ENCODE results near the gene SPEM1. TPM values are rescaled to one million over a fixed set of nuclear protein-coding genes. Genes with fewer than 3 reads are reported as not detected.
A peak's percentile ranks its signal among the peaks of the same experiment; 100 is the strongest.

The SPEM1 gene
- total and polyA plus RNA-seq, 2 experiments from 2014 or later, result not detected

- peak; percentile 80 for DNase-seq (ENCODE audit: low spot score)
- H3K4me2 ChIP-seq, result peak overlapping the region; percentile 99
- no peaks in the 10 kb centered on the region for H3K9me2 ChIP-seq (replicated peaks; ENCODE audit: insufficient read depth)
- H3K27me3 ChIP-seq, result peaks cover 29% of the 10 kb centered on the region
- H3K4me1 ChIP-seq (ENCODE audit: insufficient read depth), result peaks cover 50% of the 10 kb centered on the region
- no peaks in the 10 kb centered on the region for H4K20me1 ChIP-seq (ENCODE audit: insufficient read depth, poor library complexity, severe bottlenecking)
- H2AFZ ChIP-seq, result peak overlapping the region; percentile 39
- no peak overlapping the region for H3K27ac ChIP-seq
- no peaks in the 10 kb centered on the region for H3K36me3 ChIP-seq (replicated peaks; ENCODE audit: insufficient read depth, low read depth)
- peaks cover 2% of the 10 kb centered on the region for H3K79me2 ChIP-seq
- peak overlapping the region; percentile 21 for H3K4me3 ChIP-seq
- TF ChIP-seq, protein P1, sequence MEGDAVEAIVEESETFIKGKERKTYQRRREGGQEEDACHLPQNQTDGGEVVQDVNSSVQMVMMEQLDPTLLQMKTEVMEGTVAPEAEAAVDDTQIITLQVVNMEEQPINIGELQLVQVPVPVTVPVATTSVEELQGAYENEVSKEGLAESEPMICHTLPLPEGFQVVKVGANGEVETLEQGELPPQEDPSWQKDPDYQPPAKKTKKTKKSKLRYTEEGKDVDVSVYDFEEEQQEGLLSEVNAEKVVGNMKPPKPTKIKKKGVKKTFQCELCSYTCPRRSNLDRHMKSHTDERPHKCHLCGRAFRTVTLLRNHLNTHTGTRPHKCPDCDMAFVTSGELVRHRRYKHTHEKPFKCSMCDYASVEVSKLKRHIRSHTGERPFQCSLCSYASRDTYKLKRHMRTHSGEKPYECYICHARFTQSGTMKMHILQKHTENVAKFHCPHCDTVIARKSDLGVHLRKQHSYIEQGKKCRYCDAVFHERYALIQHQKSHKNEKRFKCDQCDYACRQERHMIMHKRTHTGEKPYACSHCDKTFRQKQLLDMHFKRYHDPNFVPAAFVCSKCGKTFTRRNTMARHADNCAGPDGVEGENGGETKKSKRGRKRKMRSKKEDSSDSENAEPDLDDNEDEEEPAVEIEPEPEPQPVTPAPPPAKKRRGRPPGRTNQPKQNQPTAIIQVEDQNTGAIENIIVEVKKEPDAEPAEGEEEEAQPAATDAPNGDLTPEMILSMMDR (IDR thresholded peaks at IDR 0.05; ENCODE audit: poor library complexity), result no peak
- TF ChIP-seq EZH2 (IDR thresholded peaks at IDR 0.05; ENCODE audit: borderline replicate concordance), result no peak
- no peak for TF ChIP-seq EZH2phosphoT487 (IDR thresholded peaks at IDR 0.05; ENCODE audit: low read depth, severe bottlenecking, unreplicated experiment)
- H3K9me3 ChIP-seq (ENCODE audit: low read depth), result no peaks in the 10 kb centered on the region
- WGBS (ENCODE audit: low lambda C conversion rate, missing lambda C conversion rate), result 17% methylated on average over 25 of the region's 48 CpGs
Measured at GRCh38 chr17:7437950-7438614, 18.0 kb downstream of the SPEM1 start.

GRCh38 chr17:7438656-7439460, 18.7 kb downstream of the SPEM1 start:
- H3K27me3 ChIP-seq, result peaks cover 29% of the 10 kb centered on the region
- H3K4me3 ChIP-seq, result no peak overlapping the region

GRCh38 chr17:7439462-7440112, 19.5 kb downstream of the SPEM1 start, which contains the start of gene FGF11:
Gene FGF11, plus strand, starts transcription at chr17:7439512. Its CDS starts 109 bp downstream, at chr17:7439621.
- peak within 1 kb of the TSS; percentile 55 for H2AFZ ChIP-seq
- peaks cover 29% of the 10 kb centered on the region for H3K27me3 ChIP-seq

More at GRCh38 chr17:7438656-7439460, 18.7 kb downstream of the SPEM1 start:
- Histone ChIP-seq H3K9me3 (ENCODE audit: low read depth) (no peaks in the 10 kb centered on the region), H3K36me3 (replicated peaks; ENCODE audit: insufficient read depth, low read depth) (no peaks in the 10 kb centered on the region), H3K79me2 (peaks cover 2% of the 10 kb centered on the region), H3K9me2 (replicated peaks; ENCODE audit: insufficient read depth) (no peaks in the 10 kb centered on the region), H3K4me2 (peak overlapping the region; percentile 99), H2AFZ (no peak overlapping the region), H3K4me1 (ENCODE audit: insufficient read depth) (peaks cover 50% of the 10 kb centered on the region), H4K20me1 (ENCODE audit: insufficient read depth, poor library complexity, severe bottlenecking) (no peaks in the 10 kb centered on the region), H3K27ac (no peak overlapping the region)
- TF ChIP-seq EZH2 (IDR thresholded peaks at IDR 0.05; ENCODE audit: borderline replicate concordance) (no peak), EZH2phosphoT487 (IDR thresholded peaks at IDR 0.05; ENCODE audit: low read depth, severe bottlenecking, unreplicated experiment) (no peak)
- TF ChIP-seq, protein P1 (IDR thresholded peaks at IDR 0.05; ENCODE audit: poor library complexity), result no peak
- 41% methylated on average over 11 of the region's 11 CpGs for WGBS (ENCODE audit: low lambda C conversion rate, missing lambda C conversion rate)
- DNase-seq (ENCODE audit: low spot score), result no peak

More at GRCh38 chr17:7439462-7440112, 19.5 kb downstream of the SPEM1 start, which contains the start of gene FGF11:
- peaks cover 50% of the 10 kb centered on the region for H3K4me1 ChIP-seq (ENCODE audit: insufficient read depth)
- H3K4me2 ChIP-seq, result peak within 1 kb of the TSS; percentile 99
- no peaks in the 10 kb centered on the region for H3K9me3 ChIP-seq (ENCODE audit: low read depth)
- WGBS (ENCODE audit: low lambda C conversion rate, missing lambda C conversion rate), result 2% methylated on average over 42 of the region's 50 CpGs
- H3K4me3 ChIP-seq, result peak within 1 kb of the TSS; percentile 75
- H3K27ac ChIP-seq, result peak within 1 kb of the TSS; percentile 49
- TF ChIP-seq, protein P1 (IDR thresholded peaks at IDR 0.05; ENCODE audit: poor library complexity), result no peak
- TF ChIP-seq EZH2 (IDR thresholded peaks at IDR 0.05; ENCODE audit: borderline replicate concordance), result no peak
- TF ChIP-seq EZH2phosphoT487 (IDR thresholded peaks at IDR 0.05; ENCODE audit: low read depth, severe bottlenecking, unreplicated experiment), result no peak
- peaks cover 2% of the 10 kb centered on the region for H3K79me2 ChIP-seq
- H3K9me2 ChIP-seq (replicated peaks; ENCODE audit: insufficient read depth), result no peaks in the 10 kb centered on the region
- H4K20me1 ChIP-seq (ENCODE audit: insufficient read depth, poor library complexity, severe bottlenecking), result no peaks in the 10 kb centered on the region
- peak; percentile 40 for DNase-seq (ENCODE audit: low spot score)
- H3K36me3 ChIP-seq (replicated peaks; ENCODE audit: insufficient read depth, low read depth), result no peaks in the 10 kb centered on the region
